Mammary epithelial cell (primary cell): ENCODE data around the gene CD320.

Source experiments
- CTCF ChIP-seq, 2 donors: IDR thresholded peaks in 1 of 2; conservative IDR thresholded peaks in 1 of 2; 2 replicates each; pipeline ENCODE4 v1.5.1; 2011 to 2012; ENCODE audit warnings: inconsistent platforms in 2 of 2, low read length in 2 of 2, mild to moderate bottlenecking in 2 of 2, control low read depth in 1 of 2, low read depth in 1 of 2; ENCODE audit not compliant: insufficient read depth in 1 of 2; ENCODE audit errors: extremely low read depth in 1 of 2
- EZH2 ChIP-seq: IDR thresholded peaks from 2 replicates; pipeline ENCODE4 v1.6.1; 2012; ENCODE audit warnings: low read length, inconsistent platforms, borderline replicate concordance

GRCh38 chr19:8329996-8330395, 21.8 kb upstream of the CD320 start:
- TF ChIP-seq CTCF (conservative IDR thresholded peaks at IDR 0.05 in 1 of 2, IDR thresholded peaks at IDR 0.05 in 1 of 2; ENCODE audit: extremely low read depth in 1 of 2, insufficient read depth in 1 of 2, low read depth in 1 of 2, low read length in 2 of 2), result no peak
- TF ChIP-seq EZH2, result no peak
